GM21619 (cell line): Measurements from ENCODE around the gene PTH.

Source experiments
- ATAC-seq: cut with Tn5 transposase; IDR thresholded peaks from one replicate; pipeline ENCODE4 v1.9.1; 2021; ENCODE audit not compliant: unreplicated experiment

PTH gene

GRCh38 chr11:13449522-13449921 lies 46.3 kb downstream of the PTH start:
- ATAC-seq, result no peak

DNA sequence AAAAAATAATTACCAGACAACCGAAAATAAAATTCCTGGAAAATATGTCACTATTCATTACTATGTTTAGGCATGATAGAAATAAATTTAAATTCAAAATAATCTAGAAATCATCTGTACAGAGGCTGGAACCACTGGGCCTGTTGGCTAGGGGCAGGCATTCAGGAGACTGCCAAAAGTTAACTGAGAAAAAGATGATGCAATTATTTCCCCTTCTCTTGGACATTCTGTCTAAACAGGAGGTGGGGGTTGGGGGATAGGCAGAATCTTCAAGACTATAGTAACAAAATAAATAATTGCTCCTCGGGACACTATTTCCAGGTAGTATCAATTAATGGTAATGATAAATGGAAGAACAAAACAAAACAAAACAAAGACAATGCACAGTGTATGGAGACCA lies 46.9 kb downstream of the PTH start:
- ATAC-seq, result no peak

- no peak for ATAC-seq
Observed at GRCh38 chr11:13446444-13446843, 49.4 kb downstream of the PTH start.

- ATAC-seq, result no peak
Observed at GRCh38 chr11:13445588-13445987, 50.2 kb downstream of the PTH start.
